Colonic mucosa (tissue), 4 donors: ENCODE results near the gene CNNM3. TPM values are rescaled to one million over a fixed set of nuclear protein-coding genes. Genes with fewer than 3 reads are reported as not detected.

Source experiments
- DNase-seq: peaks from one replicate; pipeline ENCODE4 v3.0.0-alpha.2; 2020
- H3K27ac ChIP-seq: fragments of 200-600 bp; one replicate; pipeline ENCODE4 v1.8.0; 2021
- H3K27me3 ChIP-seq: fragments of 200-600 bp; one replicate; pipeline ENCODE4 v1.8.0; 2021
- H3K36me3 ChIP-seq: fragments of 200-600 bp; one replicate; pipeline ENCODE4 v1.8.0; 2021
- H3K4me1 ChIP-seq: fragments of 200-600 bp; one replicate; pipeline ENCODE4 v1.8.0; 2021; ENCODE audit warnings: mild to moderate bottlenecking
- H3K4me3 ChIP-seq: fragments of 200-600 bp; one replicate; pipeline ENCODE4 v1.8.0; 2021
- H3K9ac ChIP-seq, 2 donors: one replicate each; pipeline ENCODE4 v1.7.0; 2013; ENCODE audit warnings: control low read depth in 2 of 2, low read depth in 2 of 2, low read length in 2 of 2
- H3K9me3 ChIP-seq: fragments of 200-600 bp; one replicate; pipeline ENCODE4 v1.8.0; 2021
- CTCF ChIP-seq: fragments of 200-600 bp; IDR thresholded peaks from one replicate; pipeline ENCODE4 v1.8.0; 2022; ENCODE audit warnings: antibody characterized with exemption, mild to moderate bottlenecking
- intact Hi-C: fragments of 100-400 bp; cut with DNase I; formaldehyde crosslinking; loops from one replicate; pipeline ENCODE4 v1.14.1; 2022
- total RNA-seq, 2 donors: library from RNA; stranded (reverse); fragmentation: NEBNext Ultra II Directional in 1 of 2; extraction: Animal tissue kit (Norgen Biotek cat#: 25700) in 1 of 2; gene quantifications; one replicate each; pipeline ENCODE4 v1.2.1, GENCODE V29; 2021
- donor health status: healthy.
- donor health status: DM: no; HTN: no; CAD: no.
- donor health status: DM: no; HTN: no; CAD: no.

The CNNM3 gene
- total RNA-seq, 2 donors from 2014 or later, result 24.4 to 33.0 TPM

- no peak for TF ChIP-seq CTCF
- H3K27me3 ChIP-seq, result no peaks in the 10 kb centered on the region
- no peak overlapping the region for H3K9ac ChIP-seq
- H3K27ac ChIP-seq, result no peak overlapping the region
- intact Hi-C loops, result loop anchor here (5.0 kb wide), 1 partner anchor 34 kb away; the partner anchor contains the start of gene ANKRD39
- DNase-seq, result no peak
- H3K4me3 ChIP-seq, result no peak overlapping the region
- H3K36me3 ChIP-seq, result no peaks in the 10 kb centered on the region
- no peaks in the 10 kb centered on the region for H3K9me3 ChIP-seq
- H3K4me1 ChIP-seq, result peaks cover 22% of the 10 kb centered on the region
These were observed 7.1 kb downstream of the CNNM3 start for GRCh38 chr2:96823198-96823597.

- H3K36me3 ChIP-seq, result peaks cover 4% of the 10 kb centered on the region
- no peak for TF ChIP-seq CTCF
- H3K4me1 ChIP-seq, result peaks cover 14% of the 10 kb centered on the region
- no peak overlapping the region for H3K27ac ChIP-seq
- H3K27me3 ChIP-seq, result no peaks in the 10 kb centered on the region
- no peak overlapping the region for H3K4me3 ChIP-seq
- H3K9me3 ChIP-seq, result no peaks in the 10 kb centered on the region
- intact Hi-C loops, result loop anchor here (5.0 kb wide), 1 partner anchor 33 kb away; the partner anchor contains the start of gene ANKRD39
- no peak for DNase-seq
- H3K9ac ChIP-seq, result no peak overlapping the region
These were observed 8.2 kb downstream of the CNNM3 start for GRCh38 chr2:96824079-96824870.

DNA sequence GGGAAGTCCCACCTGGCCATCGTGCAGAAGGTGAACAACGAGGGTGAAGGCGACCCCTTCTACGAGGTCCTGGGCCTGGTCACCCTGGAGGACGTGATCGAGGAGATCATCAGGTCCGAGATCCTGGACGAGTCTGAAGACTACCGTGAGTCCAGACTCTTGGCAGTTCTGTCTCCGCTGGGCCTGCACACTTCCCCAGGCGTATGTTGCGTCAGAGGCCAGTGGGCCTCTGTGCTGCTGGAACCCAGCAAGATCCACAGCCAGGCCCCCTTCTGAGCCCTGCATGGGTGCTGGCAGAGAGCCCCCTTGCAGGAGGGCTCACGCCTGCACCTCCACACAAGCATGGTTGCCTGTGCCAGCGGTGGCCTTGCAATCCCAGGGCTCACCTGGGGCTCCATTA is 9.0 kb downstream of the CNNM3 start:
- Histone ChIP-seq H3K9me3 (no peaks in the 10 kb centered on the region), H3K4me1 (peaks cover 6% of the 10 kb centered on the region), H3K36me3 (peaks cover 4% of the 10 kb centered on the region), H3K4me3 (no peak overlapping the region), H3K9ac (no peak overlapping the region), H3K27me3 (no peaks in the 10 kb centered on the region), H3K27ac (no peak overlapping the region)
- no peak for TF ChIP-seq CTCF
- DNase-seq, result no peak
- intact Hi-C loops, result no loop called here

- DNase-seq, result no peak
- intact Hi-C loops, result no loop called here
- Histone ChIP-seq H3K27me3 (no peaks in the 10 kb centered on the region), H3K9ac (no peak overlapping the region), H3K4me3 (no peak overlapping the region), H3K4me1 (no peaks in the 10 kb centered on the region), H3K9me3 (no peaks in the 10 kb centered on the region), H3K36me3 (peaks cover 4% of the 10 kb centered on the region), H3K27ac (no peak overlapping the region)
- no peak for TF ChIP-seq CTCF
These were observed 10.6 kb downstream of the CNNM3 start for GRCh38 chr2:96826546-96827278.

DNA sequence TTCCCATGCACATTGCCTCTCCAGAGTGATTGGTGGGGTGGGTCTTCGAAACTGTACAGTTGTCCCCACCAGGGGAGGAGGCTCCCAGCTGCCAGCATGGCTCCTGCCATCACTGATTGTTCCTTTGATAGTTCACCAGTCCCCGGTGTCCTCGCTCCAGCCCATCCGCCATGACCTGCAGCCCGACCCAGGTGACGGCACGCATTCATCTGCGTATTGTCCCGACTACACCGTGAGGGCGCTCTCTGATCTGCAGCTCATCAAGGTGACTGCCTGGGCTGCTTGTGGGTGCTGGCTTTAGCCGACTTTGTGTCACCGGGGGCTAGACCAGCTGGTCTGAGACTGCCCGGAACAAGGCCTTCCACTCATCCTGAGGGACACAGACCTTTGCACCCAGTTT is 12.4 kb downstream of the CNNM3 start:
- no peak overlapping the region for H3K27ac ChIP-seq
- DNase-seq, result no peak
- TF ChIP-seq CTCF, result no peak
- intact Hi-C loops, result no loop called here
- no peaks in the 10 kb centered on the region for H3K9me3 ChIP-seq
- H3K36me3 ChIP-seq, result peaks cover 4% of the 10 kb centered on the region
- no peak overlapping the region for H3K4me3 ChIP-seq
- no peaks in the 10 kb centered on the region for H3K27me3 ChIP-seq
- H3K9ac ChIP-seq, result no peak overlapping the region
- H3K4me1 ChIP-seq, result no peaks in the 10 kb centered on the region
